ENCODE results near the gene RABGAP1L.

- no peak for TF ChIP-seq POLR2A (IDR thresholded peaks at IDR 0.05; ENCODE audit: low read length)
- no peak for TF ChIP-seq GATA1 (IDR thresholded peaks at IDR 0.05; ENCODE audit: low read depth, low read length)
Measured at GRCh38 chr1:174112489-174113162, 46.7 kb upstream of the RABGAP1L start.

All from erythroblast (primary cell).